ENCODE results near the gene BNIPL.

BNIPL gene

DNA sequence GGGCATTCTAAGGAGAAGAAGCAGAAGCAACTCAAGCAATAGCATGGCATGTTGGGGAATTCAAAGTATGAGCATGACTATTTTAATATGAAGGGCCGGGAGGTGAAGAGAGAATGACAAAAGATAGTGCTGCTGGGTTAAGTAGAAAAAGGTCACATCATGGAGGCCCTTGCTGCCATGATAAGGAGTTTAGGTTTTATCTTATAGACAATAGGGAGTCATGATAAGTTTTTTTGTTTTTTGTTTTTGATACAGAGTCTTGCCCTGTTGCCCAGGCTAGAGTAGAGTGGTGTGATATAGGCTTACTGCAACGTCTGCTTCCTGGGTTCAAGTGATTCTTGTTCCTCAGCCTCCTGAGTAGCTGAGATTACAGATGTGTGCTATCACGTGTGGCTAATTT is 3.1 kb downstream of the BNIPL start:
- no peak overlapping the region for H3K4me3 Mint-ChIP-seq
- H3K9me3 Mint-ChIP-seq, result no peaks in the 10 kb centered on the region
- peaks cover 15% of the 10 kb centered on the region for H3K4me1 Mint-ChIP-seq
- DNase-seq (no peak), ATAC-seq (no peak)
- H3K27me3 Mint-ChIP-seq, result no peaks in the 10 kb centered on the region
- H3K27ac Mint-ChIP-seq, result no peak overlapping the region

DNA sequence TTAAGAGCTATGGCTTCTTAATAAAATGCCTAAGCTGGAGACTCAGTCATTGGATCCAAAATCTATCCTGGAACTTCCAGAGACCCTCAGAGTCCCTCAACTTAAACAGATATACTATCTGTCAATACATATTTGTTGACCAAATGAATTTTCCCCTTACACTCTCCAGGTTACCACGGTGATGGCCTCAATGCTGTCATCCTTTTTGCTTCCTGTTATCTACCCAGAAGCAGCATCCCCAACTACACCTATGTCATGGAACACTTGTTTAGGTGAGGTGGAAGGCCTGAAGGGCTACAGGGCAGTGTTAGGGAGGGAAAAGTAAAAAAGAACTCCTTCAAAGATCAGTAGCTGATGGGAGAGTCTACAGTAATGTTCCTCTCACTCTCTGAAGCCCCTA is 6.8 kb downstream of the BNIPL start:
- Mint-ChIP-seq H3K27ac (peak overlapping the region in 1 of 2 donors; percentile 37), H3K4me1 (peaks cover 33% of the 10 kb centered on the region), H3K27me3 (no peaks in the 10 kb centered on the region), H3K4me3 (no peak overlapping the region), H3K9me3 (no peaks in the 10 kb centered on the region)
- no peak for DNase-seq
- peak; percentile 55 for ATAC-seq

DNA sequence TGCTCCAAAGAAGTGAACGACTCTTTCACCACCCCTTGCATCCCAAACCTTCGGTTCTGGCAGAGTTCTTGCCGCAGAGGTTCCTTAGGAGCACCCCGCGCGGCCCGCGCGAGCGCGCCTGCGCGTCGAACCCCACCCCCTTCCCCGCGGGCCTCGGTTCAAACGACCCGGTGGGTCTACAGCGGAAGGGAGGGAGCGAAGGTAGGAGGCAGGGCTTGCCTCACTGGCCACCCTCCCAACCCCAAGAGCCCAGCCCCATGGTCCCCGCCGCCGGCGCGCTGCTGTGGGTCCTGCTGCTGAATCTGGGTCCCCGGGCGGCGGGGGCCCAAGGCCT is 11.2 kb downstream of the BNIPL start, which contains the start of gene C1orf56:
TSS of gene C1orf56 (plus strand) at position 161 of the 334 bp plus-strand sequence. CDS start at position 258, 97 bp downstream.
- ATAC-seq (peak; percentile 69), DNase-seq (peak; percentile 56 to 62)
- peak within 1 kb of the TSS; percentile 96 to 98 for H3K27ac Mint-ChIP-seq
- H3K4me1 Mint-ChIP-seq, result peaks cover 66% of the 10 kb centered on the region
- H3K27me3 Mint-ChIP-seq, result no peaks in the 10 kb centered on the region
- no peaks in the 10 kb centered on the region for H3K9me3 Mint-ChIP-seq
- H3K4me3 Mint-ChIP-seq, result peak within 1 kb of the TSS; percentile 92 to 96

DNA sequence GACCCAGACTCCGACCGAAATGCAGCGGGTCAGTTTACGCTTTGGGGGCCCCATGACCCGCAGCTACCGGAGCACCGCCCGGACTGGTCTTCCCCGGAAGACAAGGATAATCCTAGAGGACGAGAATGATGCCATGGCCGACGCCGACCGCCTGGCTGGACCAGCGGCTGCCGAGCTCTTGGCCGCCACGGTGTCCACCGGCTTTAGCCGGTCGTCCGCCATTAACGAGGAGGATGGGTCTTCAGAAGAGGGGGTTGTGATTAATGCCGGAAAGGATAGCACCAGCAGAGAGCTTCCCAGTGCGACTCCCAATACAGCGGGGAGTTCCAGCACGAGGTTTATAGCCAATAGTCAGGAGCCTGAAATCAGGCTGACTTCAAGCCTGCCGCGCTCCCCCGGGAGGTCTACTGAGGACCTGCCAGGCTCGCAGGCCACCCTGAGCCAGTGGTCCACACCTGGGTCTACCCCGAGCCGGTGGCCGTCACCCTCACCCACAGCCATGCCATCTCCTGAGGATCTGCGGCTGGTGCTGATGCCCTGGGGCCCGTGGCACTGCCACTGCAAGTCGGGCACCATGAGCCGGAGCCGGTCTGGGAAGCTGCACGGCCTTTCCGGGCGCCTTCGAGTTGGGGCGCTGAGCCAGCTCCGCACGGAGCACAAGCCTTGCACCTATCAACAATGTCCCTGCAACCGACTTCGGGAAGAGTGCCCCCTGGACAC is 11.7 kb downstream of the BNIPL start:
- Mint-ChIP-seq H3K4me1 (peaks cover 65% of the 10 kb centered on the region), H3K27ac (peak overlapping the region; percentile 96 to 98), H3K9me3 (no peaks in the 10 kb centered on the region), H3K4me3 (peak overlapping the region; percentile 92 to 96), H3K27me3 (no peaks in the 10 kb centered on the region)
- DNase-seq, result peak; percentile 72 to 79
- ATAC-seq, result peak; percentile 91

DNA sequence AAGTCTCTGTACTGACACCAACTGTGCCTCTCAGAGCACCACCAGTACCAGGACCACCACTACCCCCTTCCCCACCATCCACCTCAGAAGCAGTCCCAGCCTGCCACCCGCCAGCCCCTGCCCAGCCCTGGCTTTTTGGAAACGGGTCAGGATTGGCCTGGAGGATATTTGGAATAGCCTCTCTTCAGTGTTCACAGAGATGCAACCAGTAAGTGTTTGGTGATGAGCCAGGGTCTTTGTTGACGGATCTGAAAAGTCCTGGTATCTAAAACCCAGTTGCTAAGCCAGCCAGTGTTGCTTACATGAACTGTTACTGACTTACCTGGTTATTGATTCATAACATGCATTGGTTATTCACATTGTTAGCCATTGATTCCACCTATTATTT is 12.3 kb downstream of the BNIPL start:
- ATAC-seq (peak; percentile 16), DNase-seq (no peak)
- no peaks in the 10 kb centered on the region for H3K9me3 Mint-ChIP-seq
- peak overlapping the region; percentile 92 to 96 for H3K4me3 Mint-ChIP-seq
- H3K4me1 Mint-ChIP-seq, result peaks cover 59% of the 10 kb centered on the region
- peak overlapping the region; percentile 96 to 98 for H3K27ac Mint-ChIP-seq
- H3K27me3 Mint-ChIP-seq, result no peaks in the 10 kb centered on the region

DNA sequence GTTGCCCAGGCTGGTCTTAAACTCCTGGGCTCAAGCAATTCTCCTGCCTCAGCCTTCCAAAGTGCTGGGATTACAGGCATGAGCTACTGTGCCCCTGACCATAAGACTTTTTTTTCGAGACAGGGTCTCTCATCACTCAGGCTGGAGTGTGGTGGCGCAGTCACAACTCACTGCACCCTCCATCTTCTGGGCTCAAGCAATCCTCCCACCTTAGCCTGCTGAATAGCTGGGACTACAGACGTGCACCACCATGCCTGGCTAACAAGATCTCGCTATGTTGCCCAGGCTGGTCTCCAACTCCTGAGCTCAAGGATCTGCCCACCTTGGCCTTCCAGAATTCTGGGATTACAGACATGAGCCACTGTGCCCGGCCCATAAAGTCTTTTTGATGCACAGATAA is 13.1 kb downstream of the BNIPL start:
- H3K4me1 Mint-ChIP-seq, result peaks cover 56% of the 10 kb centered on the region
- peak overlapping the region in 1 of 2 donors; percentile 48 for H3K4me3 Mint-ChIP-seq
- H3K27me3 Mint-ChIP-seq, result no peaks in the 10 kb centered on the region
- H3K27ac Mint-ChIP-seq, result no peak overlapping the region
- H3K9me3 Mint-ChIP-seq, result no peaks in the 10 kb centered on the region
- ATAC-seq (no peak), DNase-seq (no peak)

DNA sequence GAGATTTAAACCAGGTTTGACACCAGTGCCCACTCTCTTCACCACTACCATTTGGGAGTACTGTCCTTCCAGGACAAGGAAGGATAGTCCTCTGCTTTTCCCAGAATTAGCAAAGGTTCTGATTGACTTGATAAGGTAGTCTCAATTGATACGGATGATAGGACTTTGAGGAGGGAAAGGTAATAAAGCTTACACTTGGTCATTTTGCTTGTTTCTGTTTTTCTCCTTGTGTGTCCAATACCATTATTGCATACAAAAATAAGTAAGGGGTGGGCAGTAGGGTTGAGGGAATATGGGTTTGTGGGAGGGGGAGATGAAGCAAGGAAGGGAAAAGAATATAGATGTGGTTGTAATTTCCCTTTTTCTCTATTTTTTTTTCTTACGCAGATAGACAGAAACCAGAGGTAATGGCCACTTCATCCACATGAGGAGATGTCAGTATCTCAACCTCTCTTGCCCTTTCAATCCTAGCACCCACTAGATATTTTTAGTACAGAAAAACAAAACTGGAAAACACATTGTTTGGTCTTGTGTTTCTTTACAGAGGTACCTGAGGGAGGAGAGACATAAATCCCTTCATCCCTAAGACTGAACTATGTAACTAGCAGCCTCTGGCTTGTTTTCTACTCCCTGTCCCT is 13.8 kb downstream of the BNIPL start:
- peaks cover 63% of the 10 kb centered on the region for H3K4me1 Mint-ChIP-seq
- ATAC-seq (no peak), DNase-seq (no peak)
- no peaks in the 10 kb centered on the region for H3K9me3 Mint-ChIP-seq
- no peaks in the 10 kb centered on the region for H3K27me3 Mint-ChIP-seq
- H3K27ac Mint-ChIP-seq, result no peak overlapping the region
- H3K4me3 Mint-ChIP-seq, result no peak overlapping the region

DNA sequence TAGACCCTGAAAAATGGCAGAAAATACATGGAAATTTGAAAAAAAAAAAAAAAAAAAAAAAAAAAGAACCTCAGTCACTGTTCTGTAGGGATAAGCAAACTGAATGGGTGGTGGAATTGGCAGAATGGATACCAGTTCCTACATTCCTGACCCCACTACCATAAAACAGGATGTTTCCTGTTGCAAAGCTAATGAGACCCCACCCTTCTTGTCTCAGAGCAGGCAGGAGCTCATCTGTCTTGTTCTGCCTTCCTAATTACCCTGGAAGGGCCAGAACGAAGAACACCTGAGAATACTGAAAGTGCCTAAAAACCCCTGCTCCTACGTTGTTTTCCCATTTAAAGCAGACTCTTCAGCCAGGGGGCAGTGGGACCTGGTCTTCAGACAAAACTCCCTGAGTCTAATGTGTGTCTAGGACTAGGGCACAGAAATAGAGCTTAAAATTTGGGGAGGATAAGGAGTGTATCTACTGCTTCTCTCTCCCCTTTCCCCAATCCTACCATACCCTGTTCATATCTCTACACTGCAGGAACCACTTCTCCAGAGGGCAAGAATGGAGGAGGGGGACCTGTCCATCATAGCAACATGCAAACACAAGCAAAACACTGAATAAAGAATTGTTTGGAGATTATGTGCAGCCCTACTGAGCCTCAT is 15.1 kb downstream of the BNIPL start:
- ATAC-seq (no peak), DNase-seq (no peak)
- H3K4me3 Mint-ChIP-seq, result no peak overlapping the region
- H3K9me3 Mint-ChIP-seq, result no peaks in the 10 kb centered on the region
- H3K27me3 Mint-ChIP-seq, result no peaks in the 10 kb centered on the region
- H3K4me1 Mint-ChIP-seq, result peaks cover 69% of the 10 kb centered on the region
- H3K27ac Mint-ChIP-seq, result no peak overlapping the region

DNA sequence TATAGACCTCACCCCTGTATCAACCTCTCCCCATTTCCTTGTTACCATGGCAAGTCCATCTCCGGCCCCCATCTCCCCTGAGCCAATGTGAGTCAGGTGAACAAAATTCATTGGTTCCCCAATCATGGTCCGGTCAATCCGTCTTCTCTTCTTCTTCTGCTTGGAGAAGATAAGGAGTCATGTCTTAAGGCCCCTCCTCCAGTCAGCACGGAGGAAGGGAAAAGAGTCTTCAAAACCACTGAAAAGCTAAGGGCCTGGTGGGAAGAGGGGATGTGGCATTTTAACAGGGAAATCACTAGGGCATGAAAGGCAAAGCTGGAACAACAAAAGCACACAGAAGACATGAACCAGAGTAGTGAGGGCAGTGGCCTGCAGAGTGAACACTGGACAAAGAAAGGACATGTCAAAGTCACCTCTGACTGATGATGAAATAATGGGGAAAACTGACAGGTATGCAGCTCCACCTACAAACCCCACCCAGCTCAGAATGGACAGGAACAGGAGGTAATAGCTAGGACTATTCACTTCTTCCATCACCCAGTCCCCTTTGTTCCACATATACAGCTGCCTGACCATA is 18.7 kb downstream of the BNIPL start:
- ATAC-seq (no peak), DNase-seq (no peak)
- peak overlapping the region; percentile 67 to 89 for H3K27ac Mint-ChIP-seq
- peaks cover 65% of the 10 kb centered on the region for H3K4me1 Mint-ChIP-seq
- H3K9me3 Mint-ChIP-seq, result no peaks in the 10 kb centered on the region
- H3K27me3 Mint-ChIP-seq, result no peaks in the 10 kb centered on the region
- peak overlapping the region; percentile 93 to 95 for H3K4me3 Mint-ChIP-seq

DNA sequence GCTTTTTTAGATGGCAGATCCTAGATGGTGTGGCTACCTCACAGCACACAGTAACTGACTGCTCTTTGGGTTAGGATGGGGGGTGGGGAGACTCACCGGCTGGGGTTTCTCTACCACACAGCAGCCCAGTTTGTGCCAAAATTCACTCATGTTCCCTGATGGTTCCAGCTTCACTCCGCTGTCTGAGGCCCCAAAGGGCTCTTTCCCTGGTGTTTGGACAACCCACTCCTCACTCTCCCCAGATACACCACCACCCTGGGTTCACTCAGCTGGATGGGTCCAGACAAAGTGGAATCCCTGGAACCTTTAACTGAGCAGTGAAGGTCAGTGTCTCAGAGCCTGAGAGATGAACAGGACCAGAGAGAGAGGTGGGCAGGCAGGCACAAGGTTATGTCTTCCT is 19.2 kb downstream of the BNIPL start:
- Mint-ChIP-seq H3K4me1 (peaks cover 64% of the 10 kb centered on the region), H3K9me3 (no peaks in the 10 kb centered on the region), H3K4me3 (peak overlapping the region; percentile 93 to 95), H3K27ac (peak overlapping the region; percentile 57 to 94), H3K27me3 (no peaks in the 10 kb centered on the region)
- no peak for DNase-seq
- no peak for ATAC-seq

DNA sequence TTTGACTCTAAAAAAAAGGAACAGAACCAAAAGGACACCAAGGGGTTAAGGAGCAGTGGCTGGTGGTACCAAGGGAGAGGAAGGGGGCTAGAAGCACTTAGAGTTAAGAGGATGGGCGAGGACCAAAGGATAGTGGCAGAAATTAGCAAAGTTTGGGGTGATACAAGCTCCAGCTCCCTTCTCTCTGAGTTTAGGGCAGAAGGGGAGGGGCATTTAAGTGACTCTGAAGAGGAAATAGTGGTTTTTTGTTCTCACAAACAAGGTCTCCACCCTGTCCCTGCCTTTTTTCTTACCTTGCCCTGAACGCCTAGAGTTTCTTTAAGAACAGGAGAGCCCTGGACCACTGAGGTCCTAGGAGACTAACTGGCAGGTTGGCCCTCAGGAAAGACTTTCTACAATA is 19.8 kb downstream of the BNIPL start:
- ATAC-seq (no peak), DNase-seq (no peak)
- peak overlapping the region; percentile 93 to 95 for H3K4me3 Mint-ChIP-seq
- H3K4me1 Mint-ChIP-seq, result peaks cover 68% of the 10 kb centered on the region
- no peaks in the 10 kb centered on the region for H3K9me3 Mint-ChIP-seq
- no peaks in the 10 kb centered on the region for H3K27me3 Mint-ChIP-seq
- H3K27ac Mint-ChIP-seq, result peak overlapping the region; percentile 57 to 94

DNA sequence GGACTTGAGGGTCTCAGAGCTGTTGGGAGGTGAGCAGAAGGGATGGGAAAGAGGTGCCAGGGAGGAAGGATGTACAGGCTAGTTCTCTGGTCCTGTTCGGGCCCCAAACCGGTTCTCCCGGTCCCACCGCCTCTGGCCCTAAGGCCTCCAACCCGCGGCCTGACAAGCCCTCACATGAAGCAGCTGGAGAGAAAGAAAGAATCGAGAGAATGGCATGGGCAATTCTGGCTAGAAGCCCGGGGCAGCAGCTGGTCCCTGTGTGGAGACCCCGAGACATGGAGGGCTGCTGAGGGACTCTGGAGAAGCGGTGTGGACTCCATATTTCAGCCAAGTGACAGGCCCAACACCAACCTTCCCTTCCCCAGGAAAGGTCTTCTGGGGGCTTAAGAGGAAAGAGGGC is 22.3 kb downstream of the BNIPL start:
- Mint-ChIP-seq H3K4me1 (peaks cover 75% of the 10 kb centered on the region), H3K4me3 (peak overlapping the region; percentile 93 to 95), H3K27me3 (no peaks in the 10 kb centered on the region), H3K9me3 (no peaks in the 10 kb centered on the region), H3K27ac (peak overlapping the region; percentile 94 to 98)
- ATAC-seq (no peak), DNase-seq (peak; percentile 31 to 48)

DNA sequence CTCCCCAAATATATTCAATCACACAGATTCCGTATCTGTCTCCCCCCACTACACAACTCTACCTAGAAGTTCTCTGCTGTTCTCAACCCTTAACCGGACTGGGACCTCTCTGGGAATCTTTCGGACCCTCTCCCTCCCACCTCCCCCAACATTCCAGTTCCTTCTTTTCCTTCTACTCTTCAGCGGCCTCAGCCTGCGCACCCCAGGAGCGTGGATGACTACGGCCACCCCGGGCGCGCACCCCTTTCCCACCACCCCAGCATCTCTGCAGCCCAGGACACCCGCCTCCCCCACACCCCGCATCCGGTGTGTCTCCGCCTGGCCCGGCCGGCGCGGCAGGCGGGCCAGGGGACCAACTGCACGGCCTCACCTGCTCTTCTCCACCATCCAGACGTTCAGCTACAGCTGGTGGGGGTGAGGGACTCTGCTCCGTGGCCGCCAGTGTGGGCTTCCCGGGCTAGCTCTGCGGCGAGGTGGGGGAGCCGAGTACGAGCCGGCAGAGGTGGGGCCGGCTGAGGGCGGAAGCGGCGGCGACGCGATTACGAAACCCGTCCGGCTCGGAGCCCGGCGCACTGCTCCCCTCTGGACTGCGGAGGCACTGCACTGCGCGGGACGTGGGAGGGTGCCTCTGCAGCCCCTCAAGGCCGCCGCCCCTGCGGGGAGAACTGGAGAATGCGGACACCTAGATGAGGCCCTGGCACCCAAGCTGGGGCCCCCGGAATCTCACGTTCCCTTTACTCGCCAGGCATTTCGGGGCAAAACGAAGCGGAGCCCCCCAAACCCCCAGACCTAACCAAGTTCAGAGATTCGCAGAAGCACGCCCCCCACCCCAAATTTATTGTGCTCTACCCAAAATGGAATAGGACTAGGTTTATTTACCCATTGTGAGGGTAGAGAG is 23.0 kb downstream of the BNIPL start, which contains the start of gene CDC42SE1:
TSS of gene CDC42SE1 (minus strand) at position 514 of the 898 bp plus-strand sequence. CDS start 3,892 bp downstream, outside the sequence.
- DNase-seq (peak; percentile 89 to 92), ATAC-seq (peak; percentile 85)
- H3K9me3 Mint-ChIP-seq, result no peaks in the 10 kb centered on the region
- peaks cover 79% of the 10 kb centered on the region for H3K4me1 Mint-ChIP-seq
- peak within 1 kb of the TSS; percentile 93 to 95 for H3K4me3 Mint-ChIP-seq
- no peaks in the 10 kb centered on the region for H3K27me3 Mint-ChIP-seq
- H3K27ac Mint-ChIP-seq, result peak within 1 kb of the TSS; percentile 94 to 98

DNA sequence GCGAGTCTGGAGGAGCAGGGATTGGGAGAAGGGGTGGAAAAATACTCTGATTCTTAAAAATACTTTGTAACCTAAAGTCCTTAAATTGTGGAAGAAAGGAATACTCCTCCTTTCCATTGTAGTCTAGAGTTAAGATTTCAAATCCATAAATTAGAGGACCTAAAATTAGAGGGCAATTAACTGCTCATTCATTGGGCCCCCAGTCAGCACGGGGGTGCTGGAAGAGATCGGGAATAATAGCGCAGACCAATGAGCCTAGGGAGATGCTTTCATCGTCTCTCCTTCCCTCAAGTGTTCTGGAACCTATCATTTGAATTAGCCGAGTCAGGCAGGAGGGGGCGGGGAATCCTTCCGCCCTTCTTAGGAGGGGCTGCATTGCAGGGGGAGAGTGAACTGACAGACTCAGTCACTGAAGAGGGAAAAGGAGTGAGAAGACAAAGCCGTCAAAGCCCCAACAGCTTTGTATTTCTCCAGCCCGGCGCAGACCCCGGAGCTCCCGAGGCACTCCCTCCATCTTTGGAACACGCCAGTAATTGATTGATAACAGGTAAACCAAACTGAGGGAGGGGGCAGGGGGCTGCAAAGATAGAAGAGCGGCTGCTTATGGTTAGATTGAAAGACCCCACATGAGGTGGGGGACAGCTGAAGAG is 23.7 kb downstream of the BNIPL start, which contains the start of gene MLLT11:
TSS of gene MLLT11 (plus strand) at position 391 of the 650 bp plus-strand sequence. CDS start 6,828 bp downstream, outside the sequence.
- Mint-ChIP-seq H3K27me3 (no peaks in the 10 kb centered on the region), H3K27ac (peak within 1 kb of the TSS; percentile 94 to 98), H3K4me3 (peak within 1 kb of the TSS; percentile 93 to 95), H3K4me1 (peaks cover 75% of the 10 kb centered on the region), H3K9me3 (no peaks in the 10 kb centered on the region)
- ATAC-seq (no peak), DNase-seq (peak; percentile 17 to 30)

Data from stimulated activated naive CD8-positive, alpha-beta T cell treated with anti-CD3 and anti-CD28 coated beads, Interleukin-15, amount 100 ng/mL, for 72 hours (primary cell).